H1 (cell line): ENCODE data around the gene SLC25A48. TPM values are rescaled to one million over a fixed set of nuclear protein-coding genes. Genes with fewer than 3 reads are reported as not detected.

Source experiments
- CTCF ChIA-PET: fragments of 300-600 bp; sonication (Branson Sonifier 250); formaldehyde crosslinking; loops from one replicate; lab custom pipeline; 2021; ENCODE audit not compliant: partially characterized antibody; lab: Charles Lee
- POLR2A ChIA-PET: fragments of 300-600 bp; sonication (Branson Sonifier 250); formaldehyde crosslinking; loops from one replicate; lab custom pipeline; 2021; ENCODE audit warnings: inconsistent platforms; ENCODE audit not compliant: partially characterized antibody; lab: Charles Lee
- DNase-seq, 2 experiments: peaks; one replicate each; pipeline versions ENCODE4 v3.0.0 to v3.0.0-alpha.2; 2010 to 2022; ENCODE audit warnings: low spot score in 2 of 2, low read depth in 1 of 2, mixed read lengths in 1 of 2
- FAIRE-seq: peaks from 2 replicates; lab custom pipeline; 2011; peaks lifted over from hg19 to GRCh38; lab: Jason Lieb, UNC
- H2AFZ ChIP-seq: 2 replicates; pipeline ENCODE4 v1.8.1; 2012; ENCODE audit warnings: low read length, inconsistent platforms
- H2AK5ac ChIP-seq: 2 replicates; pipeline ENCODE4 v1.6.1; 2013; ENCODE audit warnings: low read depth, low read length
- H2BK120ac ChIP-seq: replicated peaks from 2 replicates; pipeline ENCODE3; 2013; ENCODE audit warnings: low read depth, low read length, inconsistent platforms
- H2BK12ac ChIP-seq: 2 replicates; pipeline ENCODE4 v1.6.1; 2013; ENCODE audit warnings: low read depth, low read length
- H2BK15ac ChIP-seq: 2 replicates; pipeline ENCODE4 v1.6.1; 2013; ENCODE audit warnings: low read length
- H2BK20ac ChIP-seq: 2 replicates; pipeline ENCODE4 v1.6.1; 2013; ENCODE audit warnings: low read length
- H2BK5ac ChIP-seq: 2 replicates; pipeline ENCODE4 v1.6.1; 2013; ENCODE audit warnings: low read depth, low read length
- H3K14ac ChIP-seq: 2 replicates; pipeline ENCODE4 v1.6.1; 2013; ENCODE audit warnings: inconsistent platforms; ENCODE audit not compliant: insufficient read length
- H3K18ac ChIP-seq: 2 replicates; pipeline ENCODE4 v1.6.1; 2013; ENCODE audit warnings: low read length; ENCODE audit errors: extremely low read depth
- H3K23ac ChIP-seq: 2 replicates; pipeline ENCODE4 v1.6.1; 2013; ENCODE audit warnings: inconsistent platforms; ENCODE audit not compliant: insufficient read length
- H3K23me2 ChIP-seq: 2 replicates; pipeline ENCODE4 v1.6.1; 2013; ENCODE audit warnings: low read depth, low read length
- H3K27ac ChIP-seq: 2 replicates; pipeline ENCODE4 v1.6.1; 2011; ENCODE audit warnings: low read depth, low read length, inconsistent platforms
- H3K27me3 ChIP-seq, 4 experiments: replicated peaks in 1 of 4; 1 replicate in 1 of 4; 2 replicates in 3 of 4; pipeline versions ENCODE4 v1.6.1 to v1.8.1; 2011 to 2013; ENCODE audit warnings: low read length in 3 of 4, mild to moderate bottlenecking in 3 of 4, inconsistent platforms in 2 of 4, mixed read lengths in 2 of 4, moderate library complexity in 1 of 4; ENCODE audit not compliant: control insufficient read depth in 3 of 4, insufficient read depth in 3 of 4; ENCODE audit errors: extremely low read depth in 1 of 4
- H3K36me3 ChIP-seq, 4 experiments: 2 replicates each; pipeline versions ENCODE4 v1.6.1 to v1.8.1; 2011 to 2013; ENCODE audit warnings: mild to moderate bottlenecking in 4 of 4, low read length in 3 of 4, moderate library complexity in 2 of 4, control low read depth in 1 of 4, inconsistent platforms in 1 of 4; ENCODE audit not compliant: insufficient read depth in 4 of 4, control insufficient read depth in 2 of 4
- H3K4ac ChIP-seq: replicated peaks from 2 replicates; pipeline ENCODE3; 2013; ENCODE audit warnings: low read length, low read depth, mixed read lengths, inconsistent platforms; ENCODE audit not compliant: insufficient read length
- H3K4me1 ChIP-seq, 4 experiments: replicated peaks in 1 of 4; 1 replicate in 1 of 4; 2 replicates in 3 of 4; pipeline versions ENCODE4 v1.6.1 to v1.8.1; 2011 to 2013; ENCODE audit warnings: low read length in 3 of 4, inconsistent platforms in 2 of 4, mixed read lengths in 1 of 4; ENCODE audit not compliant: insufficient read depth in 4 of 4, control insufficient read depth in 3 of 4
- H3K4me2 ChIP-seq, 2 experiments: 2 replicates each; pipeline versions ENCODE4 v1.6.1 to v1.8.1; 2011 to 2013; ENCODE audit warnings: low read depth in 2 of 2, low read length in 2 of 2, control low read depth in 1 of 2, inconsistent platforms in 1 of 2, mild to moderate bottlenecking in 1 of 2; ENCODE audit not compliant: insufficient read depth in 1 of 2
- H3K4me3 ChIP-seq, 4 experiments: fragments of 200-600, 300-600 bp in 1 of 4; sonication (generic), shearing (Covaris generic), sonication (Bioruptor Twin) in 1 of 4; 2 replicates each; pipeline versions ENCODE4 v1.5.1 to v1.8.1; 2011 to 2016; ENCODE audit warnings: low read length in 4 of 4, low read depth in 3 of 4, control low read depth in 2 of 4, inconsistent platforms in 2 of 4, mild to moderate bottlenecking in 2 of 4, mixed read lengths in 1 of 4, moderate library complexity in 1 of 4; ENCODE audit not compliant: insufficient read depth in 2 of 4; ENCODE audit errors: extremely low read depth in 1 of 4
- H3K56ac ChIP-seq: replicated peaks from 2 replicates; pipeline ENCODE3; 2013; ENCODE audit warnings: low read depth, mild to moderate bottlenecking, mixed read lengths, low read length, inconsistent platforms; ENCODE audit not compliant: insufficient read length
- H3K79me1 ChIP-seq: 2 replicates; pipeline ENCODE4 v1.6.1; 2013; ENCODE audit warnings: low read depth, low read length, control low read depth
- H3K79me2 ChIP-seq, 2 experiments: 2 replicates each; pipeline versions ENCODE4 v1.6.1 to v1.8.1; 2012 to 2013; ENCODE audit warnings: low read length in 2 of 2, mild to moderate bottlenecking in 2 of 2, inconsistent platforms in 1 of 2; ENCODE audit not compliant: insufficient read depth in 2 of 2, control insufficient read depth in 1 of 2
- H3K9ac ChIP-seq, 4 experiments: replicated peaks in 1 of 4; 1 replicate in 1 of 4; 2 replicates in 3 of 4; pipeline versions ENCODE4 v1.6.1 to v1.8.1; 2011 to 2013; ENCODE audit warnings: low read depth in 3 of 4, low read length in 3 of 4, control low read depth in 2 of 4, mild to moderate bottlenecking in 2 of 4, moderate library complexity in 2 of 4, inconsistent platforms in 1 of 4; ENCODE audit errors: extremely low read depth in 1 of 4
- H3K9me3 ChIP-seq, 2 experiments: 2 replicates each; pipeline versions ENCODE4 v1.6.1 to v1.8.1; 2012 to 2013; ENCODE audit warnings: mild to moderate bottlenecking in 2 of 2, moderate library complexity in 2 of 2, control low read depth in 1 of 2, inconsistent platforms in 1 of 2, low read depth in 1 of 2, low read length in 1 of 2, mixed read lengths in 1 of 2; ENCODE audit not compliant: insufficient read depth in 2 of 2
- H4K20me1 ChIP-seq, 2 experiments: replicated peaks in 1 of 2; 2 replicates each; pipeline versions ENCODE3 to v1.8.1; 2011 to 2013; ENCODE audit warnings: inconsistent platforms in 2 of 2, low read length in 2 of 2, mild to moderate bottlenecking in 1 of 2; ENCODE audit not compliant: insufficient read depth in 2 of 2, control insufficient read depth in 1 of 2
- H4K5ac ChIP-seq: 2 replicates; pipeline ENCODE4 v1.6.1; 2013; ENCODE audit warnings: low read length, low read depth, mixed read lengths, inconsistent platforms; ENCODE audit not compliant: insufficient read length
- H4K8ac ChIP-seq: 2 replicates; pipeline ENCODE4 v1.8.0; 2013; ENCODE audit warnings: mild to moderate bottlenecking, moderate library complexity, low read length, inconsistent platforms; ENCODE audit not compliant: insufficient read depth; ENCODE audit errors: extremely low read depth
- H4K91ac ChIP-seq: replicated peaks from 2 replicates; pipeline ENCODE3; 2013; ENCODE audit warnings: low read length, mixed read lengths, inconsistent platforms; ENCODE audit not compliant: insufficient read length
- BACH1 ChIP-seq: IDR thresholded peaks from 2 replicates; pipeline ENCODE4 v1.6.1; 2012; ENCODE audit warnings: low read length, improper control_type of control experiment
- CBX5 ChIP-seq: fragments of 300-800, 300-1000 bp; sonication (generic); IDR thresholded peaks from 2 replicates; pipeline ENCODE4 v1.7.1; 2016; ENCODE audit warnings: antibody characterized with exemption, low read length, low read depth
- PHF8 ChIP-seq: fragments of 200-600 bp; sonication (generic); conservative IDR thresholded peaks from 2 replicates; pipeline ENCODE4 v1.7.1; 2012; ENCODE audit warnings: low read depth, mild to moderate bottlenecking, inconsistent platforms, low read length, moderate library complexity
- RBBP5 ChIP-seq: IDR thresholded peaks from 2 replicates; pipeline ENCODE4 v1.7.1; 2012; ENCODE audit warnings: low read depth, mild to moderate bottlenecking, inconsistent platforms, low read length, moderate library complexity, borderline replicate concordance
- SIRT6 ChIP-seq: IDR thresholded peaks from one replicate; pipeline ENCODE4 v1.7.1; 2012; ENCODE audit warnings: low read length, inconsistent platforms
- SUZ12 ChIP-seq: fragments of 200-600 bp; sonication (generic); IDR thresholded peaks from 2 replicates; pipeline ENCODE4 v1.6.1; 2012; ENCODE audit warnings: mild to moderate bottlenecking, inconsistent platforms, low read length, moderate library complexity, mixed read lengths
- TCF12 ChIP-seq: IDR thresholded peaks from 2 replicates; pipeline ENCODE4 v1.6.1; 2011; ENCODE audit warnings: low read depth, mild to moderate bottlenecking, low read length
- WGBS, 2 experiments: shearing (Covaris generic) in 1 of 2; methylation state at CpG; one replicate each; pipeline versions ENCODE4 v1.1.6 to v1.1.7; 2013 to 2015; ENCODE audit warnings: low lambda C conversion rate in 2 of 2, mixed read lengths in 2 of 2, inconsistent platforms in 1 of 2, low coverage in 1 of 2, missing lambda C conversion rate in 1 of 2; ENCODE audit not compliant: insufficient replicate concordance in 2 of 2, insufficient coverage in 1 of 2, insufficient read length in 1 of 2; ENCODE audit errors: extremely low coverage in 1 of 2, missing lambda C conversion rate in 1 of 2; 5-methylcytosine and 5-hydroxymethylcytosine counted together
- polyA plus RNA-seq, 7 experiments: library from polyadenylated mRNA; depleted of rRNA in 3 of 7; stranded (reverse) in 5 of 7; unstranded in 2 of 7; fragments of >200 nt in 5 of 7; fragments of 200-250 nt in 2 of 7; gene quantifications; 1 replicate in 5 of 7; 2 replicates in 1 of 7; 4 replicates in 1 of 7; pipeline versions ENCODE4 v1.2.1 to v1.2.3, GENCODE V29; 2011 to 2013; ENCODE audit warnings: missing spikeins in 2 of 7, mixed read lengths in 2 of 7
- total RNA-seq: library from RNA; stranded (reverse); fragmentation: NEBNext Ultra II Directional; extraction: Animal tissue kit (Norgen Biotek cat#: 25700); gene quantifications from 2 replicates; pipeline ENCODE4 v1.2.1, GENCODE V29; 2021
- TF ChIP-seq, protein P1 (sequence below): IDR thresholded peaks from 2 replicates; pipeline ENCODE4 v1.6.1; 2012; ENCODE audit warnings: inconsistent platforms

Gene SLC25A48
- total and polyA plus RNA-seq, 2 of the 8 experiments (the other 6 are each of a cell fraction or from before 2014, with no cell fraction given) = 1.3 to 1.8 TPM

DNA sequence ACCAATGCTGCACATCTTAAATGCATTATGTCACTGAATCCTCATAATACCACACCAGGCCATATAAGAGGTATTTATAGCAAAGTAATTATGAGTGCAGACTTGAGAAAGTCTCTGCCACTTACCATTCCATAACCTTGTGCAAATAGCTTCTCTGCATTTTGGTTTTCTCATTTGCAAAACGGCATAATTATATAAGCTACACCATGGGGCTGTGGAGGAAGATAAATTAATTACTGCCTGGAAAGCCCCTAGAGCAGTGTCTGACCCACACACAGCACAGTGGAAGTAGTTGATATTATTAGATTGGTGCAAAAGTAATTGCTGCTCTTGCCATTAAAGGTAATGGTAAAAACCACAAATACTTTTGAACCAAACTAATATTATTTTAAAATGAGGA lies 70.7 kb downstream of the SLC25A48 start:
- Histone ChIP-seq H3K27me3 (no peaks in the 10 kb centered on the region), H3K23ac (no peak overlapping the region), H3K4me1 (no peaks in the 10 kb centered on the region), H4K8ac (no peak overlapping the region), H3K56ac (no peak overlapping the region), H2AK5ac (no peak overlapping the region), H4K20me1 (no peaks in the 10 kb centered on the region), H3K27ac (no peak overlapping the region), H3K14ac (no peak overlapping the region), H2BK120ac (no peak overlapping the region), H3K4me3 (no peak overlapping the region), H3K23me2 (no peaks in the 10 kb centered on the region), H3K4me2 (no peak overlapping the region), H3K18ac (no peak overlapping the region), H4K91ac (no peak overlapping the region), H4K5ac (no peak overlapping the region), H3K79me2 (no peaks in the 10 kb centered on the region), H3K79me1 (no peaks in the 10 kb centered on the region), H3K36me3 (no peaks in the 10 kb centered on the region), H3K9me3 (no peaks in the 10 kb centered on the region), H2BK15ac (no peak overlapping the region), H3K9ac (no peak overlapping the region), H2BK5ac (no peak overlapping the region), H2BK20ac (no peak overlapping the region), H2AFZ (no peak overlapping the region), H2BK12ac (no peak overlapping the region), H3K4ac (no peak overlapping the region)
- ChIA-PET CTCF (interaction anchor here (1.0 to 1.9 kb wide), 5 partner anchors 9 to 307 kb away, joined by 3 to 9 read pairs (median 4); partner anchors contain the start of gene IL9), POLR2A (no interaction called here)
- WGBS, 2 experiments = 90% methylated on average over 1 of the region's 1 CpG; no CpG with 5 or more reads in 1 of the 2 experiments
- no peak for FAIRE-seq
- DNase-seq = no peak
- TF ChIP-seq SUZ12 (no peak), SIRT6 (no peak), BACH1 (no peak), RBBP5 (no peak), TCF12 (no peak), CBX5 (no peak), PHF8 (no peak)
- TF ChIP-seq, protein P1, sequence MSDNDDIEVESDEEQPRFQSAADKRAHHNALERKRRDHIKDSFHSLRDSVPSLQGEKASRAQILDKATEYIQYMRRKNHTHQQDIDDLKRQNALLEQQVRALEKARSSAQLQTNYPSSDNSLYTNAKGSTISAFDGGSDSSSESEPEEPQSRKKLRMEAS = no peak
